Large intestine (tissue), 3 donors: Measurements from ENCODE around the gene THAP7. TPM values are rescaled to one million over a fixed set of nuclear protein-coding genes. Genes with fewer than 3 reads are reported as not detected.
A peak's percentile ranks its signal among the peaks of the same experiment; 100 is the strongest.

Experiments used
- DNase-seq, 2 donors: peaks; one replicate each; pipeline versions ENCODE4 v3.0.0 to v3.0.0-alpha.2; 2013
- H3K27ac ChIP-seq: one replicate; pipeline ENCODE4 v1.5.1; 2013; ENCODE audit warnings: low read length
- H3K27me3 ChIP-seq: 2 replicates; pipeline ENCODE4 v1.6.1; 2013; ENCODE audit warnings: low read length; ENCODE audit not compliant: control insufficient read depth, insufficient read depth
- H3K36me3 ChIP-seq: 2 replicates; pipeline ENCODE4 v1.6.1; 2013; ENCODE audit warnings: low read length; ENCODE audit not compliant: control insufficient read depth, insufficient read depth
- H3K4me1 ChIP-seq: one replicate; pipeline ENCODE4 v1.6.1; 2013; ENCODE audit warnings: low read length; ENCODE audit not compliant: control insufficient read depth, insufficient read depth
- H3K4me3 ChIP-seq: one replicate; pipeline ENCODE4 v1.5.1; 2013; ENCODE audit warnings: low read length
- H3K9me3 ChIP-seq: one replicate; pipeline ENCODE4 v1.6.1; 2013; ENCODE audit warnings: mild to moderate bottlenecking, low read depth, low read length, moderate library complexity; ENCODE audit not compliant: control insufficient read depth
- WGBS: methylation state at CpG from one replicate; pipeline ENCODE4 v1.1.5; 2013; ENCODE audit warnings: low lambda C conversion rate; ENCODE audit not compliant: insufficient coverage; 5-methylcytosine and 5-hydroxymethylcytosine counted together
- polyA plus RNA-seq: library from polyadenylated mRNA; unstranded; fragments of 120-200 nt; gene quantifications from one replicate; pipeline ENCODE4 v1.2.1, GENCODE V29; 2013

THAP7 gene
- polyA plus RNA-seq, 1 donor: 27.0 TPM

DNA sequence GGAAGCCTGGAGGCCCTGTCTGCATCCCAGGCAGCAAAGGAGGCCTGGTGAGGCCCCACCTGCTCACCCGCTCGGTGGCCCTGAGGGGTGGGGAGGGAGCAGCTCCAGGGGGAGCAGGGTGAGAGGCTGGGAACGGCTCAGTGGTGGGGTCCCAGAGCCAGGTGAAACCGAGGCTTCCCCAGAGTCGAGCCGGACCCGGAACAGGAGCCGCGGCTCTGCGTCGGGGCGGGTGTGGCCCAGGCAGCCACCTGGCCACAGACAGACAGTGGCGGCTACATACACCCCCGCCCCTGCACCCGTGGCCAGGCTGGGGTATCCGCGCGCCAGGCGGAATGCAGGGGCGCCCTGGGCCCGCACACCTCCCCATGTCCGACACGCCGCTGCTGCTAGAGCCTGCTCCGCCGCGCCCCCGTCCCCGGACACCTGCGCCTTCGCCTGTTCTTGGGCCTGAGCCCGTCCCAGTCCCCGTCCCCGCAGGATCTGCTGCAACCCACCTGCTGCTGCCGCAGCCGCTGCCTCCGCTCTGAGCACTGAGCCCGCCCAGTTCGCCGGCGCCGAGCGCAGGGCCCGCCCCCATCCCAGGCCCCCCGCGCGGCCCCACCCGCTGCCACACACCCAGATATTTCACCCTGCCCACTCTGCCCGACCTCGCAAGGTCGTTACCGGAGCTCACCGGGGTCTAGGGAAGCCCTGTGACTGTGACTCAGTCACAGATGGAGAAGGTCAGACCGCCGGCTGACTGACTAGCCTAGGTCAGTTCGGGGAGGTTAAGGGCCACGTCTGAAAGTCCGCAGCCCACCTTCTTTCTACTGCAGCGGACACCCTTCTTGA, 30.3 kb upstream of the THAP7 start, which contains the start of gene SLC7A4:
Gene SLC7A4 (minus strand): TSS at position 525 of the 831 bp plus-strand sequence. CDS start 749 bp downstream, outside the sequence.
- Histone ChIP-seq H3K27me3 (peaks cover 5% of the 10 kb centered on the region), H3K4me3 (peak within 1 kb of the TSS; percentile 67), H3K9me3 (no peaks in the 10 kb centered on the region), H3K27ac (peak within 1 kb of the TSS; percentile 59), H3K36me3 (no peaks in the 10 kb centered on the region), H3K4me1 (peaks cover 23% of the 10 kb centered on the region)
- peak in 1 of 2 donors; percentile 69 for DNase-seq
- WGBS: no CpG with 5 or more reads among the region's 59 CpGs

GRCh38 chr22:21031545-21032036, 29.7 kb upstream of the THAP7 start:
- Histone ChIP-seq H3K27me3 (peaks cover 5% of the 10 kb centered on the region), H3K4me3 (peak overlapping the region; percentile 67)

GRCh38 chr22:21030621-21031544, 29.0 kb upstream of the THAP7 start:
- Histone ChIP-seq H3K36me3 (no peaks in the 10 kb centered on the region), H3K27ac (no peak overlapping the region), H3K4me3 (peak overlapping the region; percentile 67), H3K4me1 (peaks cover 21% of the 10 kb centered on the region), H3K27me3 (peaks cover 5% of the 10 kb centered on the region), H3K9me3 (no peaks in the 10 kb centered on the region)
- no peak for DNase-seq
- WGBS: 100% methylated on average over 1 of the region's 40 CpGs

More at GRCh38 chr22:21031545-21032036, 29.7 kb upstream of the THAP7 start:
- Histone ChIP-seq H3K36me3 (no peaks in the 10 kb centered on the region), H3K27ac (peak overlapping the region; percentile 59), H3K9me3 (no peaks in the 10 kb centered on the region), H3K4me1 (peaks cover 21% of the 10 kb centered on the region)
- WGBS: no CpG with 5 or more reads among the region's 18 CpGs
- no peak for DNase-seq

GRCh38 chr22:21030032-21030431, 28.1 kb upstream of the THAP7 start:
- peaks cover 21% of the 10 kb centered on the region for H3K4me1 ChIP-seq
- H3K4me3 ChIP-seq: no peak overlapping the region
- no CpG with 5 or more reads among the region's 15 CpGs for WGBS
- no peaks in the 10 kb centered on the region for H3K9me3 ChIP-seq
- no peak for DNase-seq
- no peak overlapping the region for H3K27ac ChIP-seq
- H3K27me3 ChIP-seq: peaks cover 5% of the 10 kb centered on the region
- no peaks in the 10 kb centered on the region for H3K36me3 ChIP-seq

- H3K36me3 ChIP-seq: no peaks in the 10 kb centered on the region
- peaks cover 5% of the 10 kb centered on the region for H3K27me3 ChIP-seq
- WGBS: no CpG with 5 or more reads among the region's 12 CpGs
- peaks cover 21% of the 10 kb centered on the region for H3K4me1 ChIP-seq
- no peak overlapping the region for H3K4me3 ChIP-seq
- no peak for DNase-seq
- no peak overlapping the region for H3K27ac ChIP-seq
- H3K9me3 ChIP-seq: no peaks in the 10 kb centered on the region
Observed at GRCh38 chr22:21029486-21030025, 27.6 kb upstream of the THAP7 start.

- Histone ChIP-seq H3K27me3 (peaks cover 5% of the 10 kb centered on the region), H3K9me3 (no peaks in the 10 kb centered on the region)
- no CpG with 5 or more reads among the region's 13 CpGs for WGBS
Observed at GRCh38 chr22:21028277-21029251, 26.6 kb upstream of the THAP7 start.

DNA sequence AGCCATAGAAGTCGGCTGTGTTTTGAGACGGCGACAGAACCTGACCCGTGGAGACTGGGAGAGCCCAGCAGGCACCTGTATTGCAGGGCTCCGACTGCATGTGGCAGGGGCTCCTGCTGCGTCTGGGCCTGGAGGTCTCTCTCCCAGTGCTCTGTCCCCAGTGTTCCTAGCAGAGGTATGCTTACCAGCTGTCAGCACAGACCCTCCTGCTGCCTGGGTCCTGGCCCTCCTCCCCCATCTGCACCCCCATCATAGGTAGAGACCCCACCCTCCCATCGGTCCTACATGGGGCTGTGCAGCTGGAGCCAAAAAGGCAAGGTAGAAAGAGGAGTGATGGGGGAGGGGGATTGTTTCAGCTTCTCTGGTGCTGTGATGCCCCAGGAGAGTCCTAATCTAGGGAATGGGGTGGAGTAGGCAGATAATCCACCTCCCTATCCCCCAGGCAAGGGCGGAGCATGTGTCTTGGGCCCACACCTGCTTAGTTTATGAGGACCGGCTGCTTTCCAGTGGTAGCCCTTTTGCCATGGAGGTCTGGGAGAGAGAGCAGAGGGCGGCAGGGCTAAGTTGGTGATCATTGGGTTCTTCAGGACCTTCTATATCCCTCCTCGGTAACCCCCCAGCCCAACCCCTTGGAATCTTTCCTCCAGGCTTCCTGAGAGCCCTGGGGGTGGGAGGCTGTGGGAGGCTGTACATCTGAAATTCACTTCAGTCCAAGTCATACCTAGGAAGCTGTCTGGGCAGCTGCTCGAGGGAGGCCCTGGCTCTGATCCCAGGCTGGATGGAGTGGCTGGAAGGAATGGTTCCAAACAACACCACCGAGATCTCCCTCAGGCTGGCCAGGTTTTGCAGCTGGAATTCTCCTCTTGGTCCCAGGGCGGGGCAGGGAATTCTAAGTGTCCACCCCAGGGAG, 25.1 kb upstream of the THAP7 start:
- Histone ChIP-seq H3K4me1 (peaks cover 14% of the 10 kb centered on the region), H3K9me3 (no peaks in the 10 kb centered on the region), H3K27me3 (peaks cover 3% of the 10 kb centered on the region), H3K27ac (no peak overlapping the region), H3K4me3 (no peak overlapping the region), H3K36me3 (no peaks in the 10 kb centered on the region)
- DNase-seq: no peak
- WGBS: 100% methylated on average over 1 of the region's 14 CpGs

More at GRCh38 chr22:21028277-21029251, 26.6 kb upstream of the THAP7 start:
- Histone ChIP-seq H3K4me1 (peaks cover 21% of the 10 kb centered on the region), H3K27ac (no peak overlapping the region), H3K36me3 (no peaks in the 10 kb centered on the region), H3K4me3 (no peak overlapping the region)
- no peak for DNase-seq

DNA sequence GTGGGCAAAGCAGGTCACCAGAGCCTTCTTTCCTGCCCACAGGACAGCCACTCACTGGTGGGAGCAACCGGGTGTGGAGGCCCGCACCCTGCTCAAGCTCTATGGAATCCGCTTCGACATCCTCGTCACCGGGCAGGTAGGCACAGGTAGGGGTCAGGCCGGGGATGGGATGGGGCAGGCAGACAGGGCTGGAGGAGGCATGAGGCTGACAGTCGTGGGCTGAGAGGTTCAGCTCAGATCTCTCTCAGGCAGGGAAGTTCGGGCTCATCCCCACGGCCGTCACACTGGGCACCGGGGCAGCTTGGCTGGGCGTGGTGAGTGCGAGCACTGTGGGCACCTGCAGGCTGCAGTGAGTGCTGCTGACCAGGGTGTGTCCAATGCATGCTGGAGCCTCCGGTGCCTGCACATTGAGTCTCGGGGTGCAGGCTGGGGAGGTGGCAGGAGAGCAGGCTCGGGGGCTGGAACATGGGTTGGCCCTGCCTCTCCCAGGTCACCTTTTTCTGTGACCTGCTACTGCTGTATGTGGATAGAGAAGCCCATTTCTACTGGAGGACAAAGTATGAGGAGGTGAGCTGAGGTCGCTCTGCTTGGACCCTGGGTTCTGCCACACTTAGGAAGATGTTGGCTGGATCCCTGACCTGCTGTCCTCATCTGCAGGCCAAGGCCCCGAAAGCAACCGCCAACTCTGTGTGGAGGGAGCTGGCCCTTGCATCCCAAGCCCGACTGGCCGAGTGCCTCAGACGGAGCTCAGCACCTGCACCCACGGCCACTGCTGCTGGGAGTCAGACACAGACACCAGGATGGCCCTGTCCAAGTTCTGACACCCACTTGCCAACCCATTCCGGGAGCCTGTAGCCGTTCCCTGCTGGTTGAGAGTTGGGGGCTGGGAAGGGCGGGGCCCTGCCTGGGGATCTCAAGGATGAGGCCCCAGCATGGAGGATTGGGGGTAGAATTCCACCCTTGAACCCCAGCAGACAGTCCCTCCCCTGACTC, 24.1 kb upstream of the THAP7 start:
- H3K27me3 ChIP-seq: no peaks in the 10 kb centered on the region
- H3K9me3 ChIP-seq: no peaks in the 10 kb centered on the region
- H3K4me3 ChIP-seq: no peak overlapping the region
- H3K27ac ChIP-seq: no peak overlapping the region
- DNase-seq: no peak
- H3K36me3 ChIP-seq: no peaks in the 10 kb centered on the region
- peaks cover 6% of the 10 kb centered on the region for H3K4me1 ChIP-seq
- no CpG with 5 or more reads among the region's 27 CpGs for WGBS
